Subcutaneous adipose tissue (tissue), 4 donors: Measurements from ENCODE around the gene MRAS. TPM values are rescaled to one million over a fixed set of nuclear protein-coding genes. Genes with fewer than 3 reads are reported as not detected.

Experiments used
- CTCF ChIP-seq: fragments of 450-650 bp; IDR thresholded peaks from one replicate; pipeline ENCODE4 v1.5.1; 2016; ENCODE audit warnings: low read depth, mild to moderate bottlenecking, control low read depth, antibody characterized with exemption, moderate library complexity
- total RNA-seq, 4 donors: library from RNA; depleted of rRNA; stranded (reverse); fragments of >200 nt; gene quantifications; one replicate each; pipeline ENCODE4 v1.1.0, GENCODE V29; 2016

MRAS gene
- total RNA-seq, 4 donors from 2014 or later, result 121 to 219 (median 148) TPM

- TF ChIP-seq CTCF, result no peak
These were observed 36.2 kb downstream of the MRAS start for GRCh38 chr3:138384531-138384930.

- no peak for TF ChIP-seq CTCF
These were observed 36.6 kb downstream of the MRAS start for GRCh38 chr3:138384976-138385375.

GRCh38 chr3:138389144-138389601, 40.8 kb downstream of the MRAS start:
- TF ChIP-seq CTCF, result no peak

GRCh38 chr3:138389841-138390581, 41.6 kb downstream of the MRAS start:
- no peak for TF ChIP-seq CTCF

GRCh38 chr3:138390582-138390932, 42.2 kb downstream of the MRAS start:
- TF ChIP-seq CTCF, result no peak

GRCh38 chr3:138394156-138394555, 45.8 kb downstream of the MRAS start:
- no peak for TF ChIP-seq CTCF

GRCh38 chr3:138394686-138395085, 46.3 kb downstream of the MRAS start:
- TF ChIP-seq CTCF, result no peak
